GM19328 (cell line): ENCODE results near the gene SMC5.

Experiments used
- ATAC-seq: cut with Tn5 transposase; IDR thresholded peaks from one replicate; pipeline ENCODE4 v1.9.1; 2021; ENCODE audit warnings: mild to moderate bottlenecking, moderate library complexity; ENCODE audit not compliant: unreplicated experiment

SMC5 gene

GRCh38 chr9:70403166-70403565, 144.4 kb downstream of the SMC5 start:
- ATAC-seq, result no peak

- no peak for ATAC-seq
Measured at GRCh38 chr9:70403618-70404025, 144.8 kb downstream of the SMC5 start.

GRCh38 chr9:70404261-70404660, 145.5 kb downstream of the SMC5 start:
- no peak for ATAC-seq
